ENCODE results near the gene U2AF1L4.

- TF ChIP-seq CTCF (IDR thresholded peaks at IDR 0.05; ENCODE audit: low read depth, low read length) (no peak), EZH2phosphoT487 (IDR thresholded peaks at IDR 0.05; ENCODE audit: low read depth) (no peak)
These were observed 15.6 kb upstream of the U2AF1L4 start for GRCh38 chr19:35760711-35761349.

All from OCI-LY3 (cell line).